ENCODE measurements around the gene BMP8B. TPM values are rescaled to one million over a fixed set of nuclear protein-coding genes. Genes with fewer than 3 reads are reported as not detected.
"Not testable (repeated sequence)": the region's sequence is repeated elsewhere in the genome, so short reads cannot be mapped to it uniquely, and the experiment has no call there.

The BMP8B gene
- total RNA-seq, 1 donor from 2014 or later: 1.0 TPM

DNA sequence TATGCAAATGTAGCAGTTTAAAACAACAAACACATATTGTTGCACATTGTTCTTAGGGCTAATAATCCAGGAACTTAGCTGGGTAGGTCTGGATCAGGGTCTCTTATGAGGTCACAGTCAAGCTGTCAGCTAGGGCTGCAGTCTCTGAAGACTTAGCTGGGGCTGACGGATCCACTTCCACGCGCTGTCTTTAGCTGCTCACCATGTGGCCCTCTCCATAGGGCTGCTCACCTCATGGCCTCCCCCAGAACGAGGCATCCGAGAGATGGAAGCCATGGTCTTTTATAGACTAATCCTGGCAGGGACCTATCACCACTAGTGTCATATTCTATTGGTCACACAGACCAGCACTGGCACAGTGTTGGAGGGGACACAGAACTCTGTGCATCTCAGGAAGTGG is 8.8 kb downstream of the BMP8B start:
- Histone ChIP-seq H3K9ac (ENCODE audit: low read depth in 1 of 3, low read length in 3 of 3) (no peak overlapping the region), H3K4me3 (ENCODE audit: low read length in 3 of 3) (no peak overlapping the region), H3K9me3 (ENCODE audit: control insufficient read depth in 3 of 3, low read length in 3 of 3) (no peaks in the 10 kb centered on the region), H3K27ac (ENCODE audit: low read depth, low read length) (no peak overlapping the region), H3K27me3 (ENCODE audit: control insufficient read depth in 3 of 3, insufficient read depth in 3 of 3, low read length in 3 of 3) (no peaks in the 10 kb centered on the region), H3K36me3 (ENCODE audit: control insufficient read depth in 3 of 3, insufficient read depth in 3 of 3, low read length in 3 of 3) (no peaks in the 10 kb centered on the region), H3K4me1 (ENCODE audit: control insufficient read depth in 3 of 3, insufficient read depth in 3 of 3, low read length in 3 of 3) (no peaks in the 10 kb centered on the region)

DNA sequence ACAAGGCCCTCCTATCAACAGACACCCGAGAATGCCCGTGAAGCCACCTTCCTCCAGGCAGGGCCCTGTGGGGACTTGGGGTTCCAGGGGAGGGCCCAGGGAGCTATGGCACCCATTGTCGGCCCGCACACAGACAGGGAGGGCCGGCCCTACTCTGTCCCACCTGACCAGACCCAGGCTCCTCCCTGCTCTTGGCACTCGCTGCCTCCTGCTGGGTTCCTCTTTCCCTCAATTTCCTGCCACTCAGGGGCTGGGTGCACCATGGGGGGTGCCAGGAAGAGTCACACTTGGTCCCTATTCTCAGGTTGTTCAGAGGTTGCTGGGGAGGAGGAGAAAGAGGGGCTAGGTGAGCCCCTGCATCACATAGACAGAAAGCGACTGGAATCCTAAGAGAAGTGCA is 9.5 kb downstream of the BMP8B start:
- H3K36me3 ChIP-seq (ENCODE audit: control insufficient read depth in 3 of 3, insufficient read depth in 3 of 3, low read length in 3 of 3): no peaks in the 10 kb centered on the region
- no peaks in the 10 kb centered on the region for H3K4me1 ChIP-seq (ENCODE audit: control insufficient read depth in 3 of 3, insufficient read depth in 3 of 3, low read length in 3 of 3)
- no peak overlapping the region for H3K27ac ChIP-seq (ENCODE audit: low read depth, low read length)
- no peak overlapping the region for H3K9ac ChIP-seq (ENCODE audit: low read depth in 1 of 3, low read length in 3 of 3)
- H3K9me3 ChIP-seq (ENCODE audit: control insufficient read depth in 3 of 3, low read length in 3 of 3): no peaks in the 10 kb centered on the region
- no peak overlapping the region for H3K4me3 ChIP-seq (ENCODE audit: low read length in 3 of 3)
- no peaks in the 10 kb centered on the region for H3K27me3 ChIP-seq (ENCODE audit: control insufficient read depth in 3 of 3, insufficient read depth in 3 of 3, low read length in 3 of 3)

DNA sequence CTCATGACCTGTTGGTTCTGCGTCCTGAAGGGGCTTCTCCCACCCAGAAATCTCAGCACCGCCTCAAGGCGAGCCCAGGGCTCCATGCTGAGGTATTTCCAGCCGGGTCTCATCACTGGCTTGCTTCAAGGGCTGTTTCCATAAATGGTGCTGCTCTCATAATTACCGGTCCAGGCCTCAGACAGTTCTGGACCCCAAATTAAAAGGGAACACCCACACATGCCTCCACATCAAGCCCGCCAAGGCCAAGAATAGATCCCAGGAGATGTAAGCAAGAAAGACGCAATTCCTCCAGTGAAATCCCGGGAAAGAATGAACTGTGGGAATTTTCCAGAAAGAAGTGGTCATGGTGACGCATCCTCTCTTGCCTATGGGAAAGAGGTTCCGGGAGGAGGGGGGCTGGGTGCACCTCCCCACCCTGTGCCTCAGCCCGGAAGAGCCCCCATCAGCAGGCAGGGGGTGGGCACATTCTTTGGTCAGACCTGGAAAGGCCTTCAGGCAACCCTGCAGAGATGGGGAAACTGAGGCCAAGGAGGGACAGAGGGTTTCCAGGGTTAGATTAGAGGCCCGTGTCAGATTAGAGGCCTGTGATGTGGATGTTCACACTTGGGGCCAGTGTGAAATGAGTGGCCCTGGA is 10.1 kb downstream of the BMP8B start:
- H3K4me1 ChIP-seq (ENCODE audit: control insufficient read depth in 3 of 3, insufficient read depth in 3 of 3, low read length in 3 of 3); H3K4me3 ChIP-seq (ENCODE audit: low read length in 3 of 3); H3K9ac ChIP-seq (ENCODE audit: low read depth in 1 of 3, low read length in 3 of 3); H3K27me3 ChIP-seq (ENCODE audit: control insufficient read depth in 3 of 3, insufficient read depth in 3 of 3, low read length in 3 of 3); H3K27ac ChIP-seq (ENCODE audit: low read depth, low read length); H3K9me3 ChIP-seq (ENCODE audit: control insufficient read depth in 3 of 3, low read length in 3 of 3); H3K36me3 ChIP-seq (ENCODE audit: control insufficient read depth in 3 of 3, insufficient read depth in 3 of 3, low read length in 3 of 3): not testable (repeated sequence)

DNA sequence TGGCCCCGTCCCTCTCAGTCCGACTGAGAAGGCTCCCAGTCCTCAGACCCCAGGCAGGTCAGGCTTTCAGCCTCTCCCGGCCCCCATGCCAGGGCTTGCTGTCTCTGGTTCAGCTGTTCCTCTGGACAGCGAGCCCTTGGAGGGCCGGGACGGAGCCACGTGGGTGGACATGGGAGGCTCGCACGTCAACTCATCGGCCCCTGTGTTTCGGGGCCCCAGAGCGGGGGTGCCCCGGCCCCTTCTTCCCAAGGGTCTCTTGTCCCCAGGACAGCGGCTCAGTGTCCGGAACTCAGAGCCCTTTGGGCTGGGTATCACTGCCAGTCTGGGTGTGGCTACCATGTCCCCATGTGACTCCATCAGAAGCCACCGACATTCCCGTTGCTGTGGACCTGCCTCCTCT is 10.8 kb downstream of the BMP8B start:
- H3K4me3 ChIP-seq (ENCODE audit: low read length in 3 of 3); H3K4me1 ChIP-seq (ENCODE audit: control insufficient read depth in 3 of 3, insufficient read depth in 3 of 3, low read length in 3 of 3); H3K9me3 ChIP-seq (ENCODE audit: control insufficient read depth in 3 of 3, low read length in 3 of 3); H3K27me3 ChIP-seq (ENCODE audit: control insufficient read depth in 3 of 3, insufficient read depth in 3 of 3, low read length in 3 of 3); H3K27ac ChIP-seq (ENCODE audit: low read depth, low read length); H3K36me3 ChIP-seq (ENCODE audit: control insufficient read depth in 3 of 3, insufficient read depth in 3 of 3, low read length in 3 of 3); H3K9ac ChIP-seq (ENCODE audit: low read depth in 1 of 3, low read length in 3 of 3): not testable (repeated sequence)

GRCh38 chr1:39777306-39777705 is 11.4 kb downstream of the BMP8B start:
- Histone ChIP-seq H3K27ac (ENCODE audit: low read depth, low read length) (no peak overlapping the region), H3K36me3 (ENCODE audit: control insufficient read depth in 3 of 3, insufficient read depth in 3 of 3, low read length in 3 of 3) (no peaks in the 10 kb centered on the region), H3K27me3 (ENCODE audit: control insufficient read depth in 3 of 3, insufficient read depth in 3 of 3, low read length in 3 of 3) (no peaks in the 10 kb centered on the region), H3K4me3 (ENCODE audit: low read length in 3 of 3) (no peak overlapping the region), H3K4me1 (ENCODE audit: control insufficient read depth in 3 of 3, insufficient read depth in 3 of 3, low read length in 3 of 3) (no peaks in the 10 kb centered on the region), H3K9me3 (ENCODE audit: control insufficient read depth in 3 of 3, low read length in 3 of 3) (no peaks in the 10 kb centered on the region), H3K9ac (ENCODE audit: low read depth in 1 of 3, low read length in 3 of 3) (no peak overlapping the region)

- no peaks in the 10 kb centered on the region for H3K9me3 ChIP-seq (ENCODE audit: control insufficient read depth in 3 of 3, low read length in 3 of 3)
- H3K4me3 ChIP-seq (ENCODE audit: low read length in 3 of 3): no peak overlapping the region
- H3K9ac ChIP-seq (ENCODE audit: low read depth in 1 of 3, low read length in 3 of 3): no peak overlapping the region
- no peaks in the 10 kb centered on the region for H3K36me3 ChIP-seq (ENCODE audit: control insufficient read depth in 3 of 3, insufficient read depth in 3 of 3, low read length in 3 of 3)
- H3K4me1 ChIP-seq (ENCODE audit: control insufficient read depth in 3 of 3, insufficient read depth in 3 of 3, low read length in 3 of 3): no peaks in the 10 kb centered on the region
- H3K27me3 ChIP-seq (ENCODE audit: control insufficient read depth in 3 of 3, insufficient read depth in 3 of 3, low read length in 3 of 3): no peaks in the 10 kb centered on the region
- H3K27ac ChIP-seq (ENCODE audit: low read depth, low read length): no peak overlapping the region
These were observed 11.8 kb downstream of the BMP8B start for GRCh38 chr1:39776886-39777285.

GRCh38 chr1:39776400-39776713 is 12.3 kb downstream of the BMP8B start:
- Histone ChIP-seq H3K36me3 (ENCODE audit: control insufficient read depth in 3 of 3, insufficient read depth in 3 of 3, low read length in 3 of 3) (no peaks in the 10 kb centered on the region), H3K9me3 (ENCODE audit: control insufficient read depth in 3 of 3, low read length in 3 of 3) (no peaks in the 10 kb centered on the region), H3K9ac (ENCODE audit: low read depth in 1 of 3, low read length in 3 of 3) (no peak overlapping the region), H3K27ac (ENCODE audit: low read depth, low read length) (no peak overlapping the region), H3K27me3 (ENCODE audit: control insufficient read depth in 3 of 3, insufficient read depth in 3 of 3, low read length in 3 of 3) (no peaks in the 10 kb centered on the region), H3K4me3 (ENCODE audit: low read length in 3 of 3) (no peak overlapping the region), H3K4me1 (ENCODE audit: control insufficient read depth in 3 of 3, insufficient read depth in 3 of 3, low read length in 3 of 3) (no peaks in the 10 kb centered on the region)

- not testable (repeated sequence) for H3K4me3 ChIP-seq (ENCODE audit: low read length in 3 of 3); H3K27me3 ChIP-seq (ENCODE audit: control insufficient read depth in 3 of 3, insufficient read depth in 3 of 3, low read length in 3 of 3); H3K9me3 ChIP-seq (ENCODE audit: control insufficient read depth in 3 of 3, low read length in 3 of 3); H3K36me3 ChIP-seq (ENCODE audit: control insufficient read depth in 3 of 3, insufficient read depth in 3 of 3, low read length in 3 of 3); H3K4me1 ChIP-seq (ENCODE audit: control insufficient read depth in 3 of 3, insufficient read depth in 3 of 3, low read length in 3 of 3); H3K9ac ChIP-seq (ENCODE audit: low read depth in 1 of 3, low read length in 3 of 3); H3K27ac ChIP-seq (ENCODE audit: low read depth, low read length)
These were observed 12.8 kb downstream of the BMP8B start for GRCh38 chr1:39775676-39776399.

- H3K27me3 ChIP-seq (ENCODE audit: control insufficient read depth in 3 of 3, insufficient read depth in 3 of 3, low read length in 3 of 3); H3K36me3 ChIP-seq (ENCODE audit: control insufficient read depth in 3 of 3, insufficient read depth in 3 of 3, low read length in 3 of 3); H3K27ac ChIP-seq (ENCODE audit: low read depth, low read length); H3K9ac ChIP-seq (ENCODE audit: low read depth in 1 of 3, low read length in 3 of 3); H3K4me1 ChIP-seq (ENCODE audit: control insufficient read depth in 3 of 3, insufficient read depth in 3 of 3, low read length in 3 of 3); H3K4me3 ChIP-seq (ENCODE audit: low read length in 3 of 3); H3K9me3 ChIP-seq (ENCODE audit: control insufficient read depth in 3 of 3, low read length in 3 of 3): not testable (repeated sequence)
These were observed 13.5 kb downstream of the BMP8B start for GRCh38 chr1:39775141-39775540.

DNA sequence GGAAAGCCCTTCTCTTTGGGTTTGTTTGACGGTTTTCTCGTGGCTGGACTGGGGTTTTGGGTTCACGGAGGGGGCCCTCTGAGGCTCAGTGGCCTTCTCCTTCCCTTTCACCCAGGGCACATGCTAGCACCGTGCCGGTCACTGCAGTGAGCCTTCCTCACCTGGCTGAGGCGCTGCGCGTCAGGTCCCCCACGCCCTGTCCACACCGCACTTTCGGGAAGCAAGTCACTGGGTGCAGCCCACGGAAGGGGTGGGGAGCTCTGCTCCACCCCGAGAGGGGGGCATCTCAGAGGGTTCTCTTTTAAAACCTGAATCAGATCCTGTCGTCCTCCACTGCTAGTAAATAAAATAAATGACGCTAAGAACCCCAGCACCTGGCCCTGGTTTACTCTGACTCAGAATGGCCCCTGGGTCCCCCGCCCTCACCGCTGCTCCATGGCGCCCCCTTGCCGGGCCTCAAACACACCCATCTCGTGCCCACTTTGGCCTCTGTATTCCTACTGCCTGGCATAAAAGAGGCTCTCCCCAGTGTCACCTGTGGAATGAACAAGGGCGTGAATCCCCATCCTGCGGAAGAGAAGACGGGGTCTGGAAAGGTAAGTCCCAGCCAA is 15.2 kb downstream of the BMP8B start:
- H3K9me3 ChIP-seq (ENCODE audit: control insufficient read depth in 3 of 3, low read length in 3 of 3); H3K9ac ChIP-seq (ENCODE audit: low read depth in 1 of 3, low read length in 3 of 3); H3K27me3 ChIP-seq (ENCODE audit: control insufficient read depth in 3 of 3, insufficient read depth in 3 of 3, low read length in 3 of 3); H3K36me3 ChIP-seq (ENCODE audit: control insufficient read depth in 3 of 3, insufficient read depth in 3 of 3, low read length in 3 of 3); H3K4me3 ChIP-seq (ENCODE audit: low read length in 3 of 3); H3K27ac ChIP-seq (ENCODE audit: low read depth, low read length); H3K4me1 ChIP-seq (ENCODE audit: control insufficient read depth in 3 of 3, insufficient read depth in 3 of 3, low read length in 3 of 3): not testable (repeated sequence)

Data from skeletal muscle tissue (tissue), 4 donors.